Neural progenitor cell (in vitro differentiated cells): ENCODE results near the gene HEATR5A.

Source experiments
- EZH2phosphoT487 ChIP-seq: fragments of 200-600 bp; sonication (generic); IDR thresholded peaks from 2 replicates; pipeline ENCODE4 v1.6.1; 2017; ENCODE audit warnings: antibody characterized with exemption
- TF ChIP-seq, protein P1 (sequence below): fragments of 200-600 bp; sonication (generic); IDR thresholded peaks from 2 replicates; pipeline ENCODE4 v1.5.1; 2017; ENCODE audit warnings: antibody characterized with exemption, mild to moderate bottlenecking

DNA sequence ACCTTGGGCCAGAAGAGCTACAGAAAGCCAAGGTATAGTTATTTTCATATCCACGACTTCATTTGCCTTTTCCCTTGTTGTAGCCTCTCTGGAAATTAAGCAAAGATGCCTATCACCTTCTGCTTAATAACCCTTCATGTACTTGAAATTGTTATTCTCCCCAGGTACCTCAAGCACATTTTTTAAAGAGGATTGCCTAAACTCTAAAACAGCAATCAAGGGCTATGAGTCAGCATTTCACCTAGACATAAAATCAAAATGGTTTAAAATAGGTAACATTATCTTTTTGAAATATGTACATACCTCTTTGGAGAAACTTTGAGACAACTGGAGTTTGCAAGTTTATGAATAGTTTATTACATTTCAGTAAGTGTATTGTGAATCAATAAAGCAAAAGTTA lies 25.4 kb upstream of the HEATR5A start:
- TF ChIP-seq, protein P1, sequence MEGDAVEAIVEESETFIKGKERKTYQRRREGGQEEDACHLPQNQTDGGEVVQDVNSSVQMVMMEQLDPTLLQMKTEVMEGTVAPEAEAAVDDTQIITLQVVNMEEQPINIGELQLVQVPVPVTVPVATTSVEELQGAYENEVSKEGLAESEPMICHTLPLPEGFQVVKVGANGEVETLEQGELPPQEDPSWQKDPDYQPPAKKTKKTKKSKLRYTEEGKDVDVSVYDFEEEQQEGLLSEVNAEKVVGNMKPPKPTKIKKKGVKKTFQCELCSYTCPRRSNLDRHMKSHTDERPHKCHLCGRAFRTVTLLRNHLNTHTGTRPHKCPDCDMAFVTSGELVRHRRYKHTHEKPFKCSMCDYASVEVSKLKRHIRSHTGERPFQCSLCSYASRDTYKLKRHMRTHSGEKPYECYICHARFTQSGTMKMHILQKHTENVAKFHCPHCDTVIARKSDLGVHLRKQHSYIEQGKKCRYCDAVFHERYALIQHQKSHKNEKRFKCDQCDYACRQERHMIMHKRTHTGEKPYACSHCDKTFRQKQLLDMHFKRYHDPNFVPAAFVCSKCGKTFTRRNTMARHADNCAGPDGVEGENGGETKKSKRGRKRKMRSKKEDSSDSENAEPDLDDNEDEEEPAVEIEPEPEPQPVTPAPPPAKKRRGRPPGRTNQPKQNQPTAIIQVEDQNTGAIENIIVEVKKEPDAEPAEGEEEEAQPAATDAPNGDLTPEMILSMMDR = no peak
- TF ChIP-seq EZH2phosphoT487 = no peak
